Neural cell (in vitro differentiated cells): ENCODE data around the gene PRICKLE2. TPM values are rescaled to one million over a fixed set of nuclear protein-coding genes. Genes with fewer than 3 reads are reported as not detected.

ENCODE experiments used
- H2AFZ ChIP-seq: fragments of 200-600, 300-800 bp; sonication (generic), shearing (Covaris generic); 2 replicates; pipeline ENCODE4 v1.6.0; 2014; ENCODE audit warnings: low read depth, mild to moderate bottlenecking, antibody characterized with exemption, low read length, moderate library complexity
- H3F3A ChIP-seq: fragments of 200-600 bp; shearing (Covaris generic); 2 replicates; pipeline ENCODE4 v1.6.1; 2016; ENCODE audit warnings: mild to moderate bottlenecking, moderate library complexity, mixed read lengths, antibody characterized with exemption, low read length; ENCODE audit not compliant: insufficient read depth, poor library complexity, severe bottlenecking
- H3K27ac ChIP-seq: fragments of 200-600, 300-800 bp; sonication (generic), shearing (Covaris generic); 2 replicates; pipeline ENCODE4 v1.5.1; 2014; ENCODE audit warnings: mild to moderate bottlenecking, low read length, moderate library complexity
- H3K27me3 ChIP-seq: fragments of 300-800, 200-600 bp; sonication (generic), shearing (Covaris generic); 2 replicates; pipeline ENCODE4 v1.6.0; 2014; ENCODE audit warnings: mild to moderate bottlenecking, low read depth, low read length, moderate library complexity; ENCODE audit not compliant: insufficient read depth
- H3K36me3 ChIP-seq: fragments of 300-800, 200-600 bp; sonication (generic), shearing (Covaris generic); 2 replicates; pipeline ENCODE4 v1.5.1; 2014; ENCODE audit warnings: mild to moderate bottlenecking, antibody characterized with exemption, low read length, moderate library complexity; ENCODE audit not compliant: insufficient read depth
- H3K4me2 ChIP-seq: fragments of 300-800, 200-600 bp; sonication (generic), shearing (Covaris generic); 2 replicates; pipeline ENCODE4 v1.6.0; 2014; ENCODE audit warnings: mild to moderate bottlenecking, low read length
- H3K4me3 ChIP-seq: fragments of 300-800, 200-600 bp; sonication (generic), shearing (Covaris generic); 2 replicates; pipeline ENCODE4 v1.5.1; 2014; ENCODE audit warnings: mild to moderate bottlenecking, low read length, moderate library complexity
- H3K79me2 ChIP-seq: fragments of 200-600 bp; shearing (Covaris generic); replicated peaks from 2 replicates; pipeline ENCODE4 v1.6.0; 2014; ENCODE audit warnings: mild to moderate bottlenecking, low read length, moderate library complexity; ENCODE audit not compliant: insufficient read depth
- H3K9ac ChIP-seq: fragments of 300-800, 200-600 bp; sonication (generic), shearing (Covaris generic); 2 replicates; pipeline ENCODE4 v1.6.1; 2016; ENCODE audit warnings: mild to moderate bottlenecking, low read length, mixed read lengths
- H3K9me2 ChIP-seq: fragments of 200-600 bp; shearing (Covaris generic); 2 replicates; pipeline ENCODE4 v1.6.1; 2016; ENCODE audit warnings: mild to moderate bottlenecking, low read length, mixed read lengths; ENCODE audit not compliant: insufficient read depth
- H3K9me3 ChIP-seq: fragments of 200-600, 300-800 bp; sonication (generic), shearing (Covaris generic); 2 replicates; pipeline ENCODE4 v1.6.1; 2016; ENCODE audit warnings: mild to moderate bottlenecking, mixed run types, low read length, moderate library complexity, mixed read lengths
- H4K20me1 ChIP-seq: fragments of 200-600 bp; shearing (Covaris generic); 2 replicates; pipeline ENCODE4 v1.6.1; 2016; ENCODE audit warnings: mild to moderate bottlenecking, mixed run types; ENCODE audit not compliant: insufficient read depth
- EP300 ChIP-seq: fragments of 450-650 bp; conservative IDR thresholded peaks from 2 replicates; pipeline ENCODE4 v1.6.1; 2014; ENCODE audit warnings: antibody characterized with exemption, mild to moderate bottlenecking, moderate library complexity; ENCODE audit not compliant: poor library complexity, severe bottlenecking
- EZH2 ChIP-seq: fragments of 200-600, 300-800 bp; shearing (Covaris generic), sonication (generic); IDR thresholded peaks from 2 replicates; pipeline ENCODE4 v1.6.1; 2014; ENCODE audit warnings: antibody characterized with exemption, low read length, borderline replicate concordance, mild to moderate bottlenecking; ENCODE audit not compliant: insufficient read depth, poor library complexity, severe bottlenecking
- MXI1 ChIP-seq: fragments of 450-650 bp; conservative IDR thresholded peaks from 2 replicates; pipeline ENCODE4 v1.6.1; 2014; ENCODE audit warnings: antibody characterized with exemption, mild to moderate bottlenecking; ENCODE audit not compliant: poor library complexity, severe bottlenecking
- POLR2AphosphoS5 ChIP-seq: IDR thresholded peaks from 2 replicates; pipeline ENCODE4 v1.6.1; 2012
- RAD21 ChIP-seq: fragments of 450-650 bp; conservative IDR thresholded peaks from 2 replicates; pipeline ENCODE4 v1.6.1; 2014; ENCODE audit warnings: antibody characterized with exemption, mild to moderate bottlenecking, moderate library complexity
- SMC3 ChIP-seq: fragments of 450-650 bp; conservative IDR thresholded peaks from 2 replicates; pipeline ENCODE4 v1.6.1; 2014; ENCODE audit warnings: antibody characterized with exemption, mild to moderate bottlenecking, moderate library complexity; ENCODE audit not compliant: poor library complexity
- TAF1 ChIP-seq: IDR thresholded peaks from 2 replicates; pipeline ENCODE4 v1.6.1; 2012; ENCODE audit warnings: low read depth
- polyA plus RNA-seq: library from polyadenylated mRNA; depleted of rRNA; stranded (reverse); fragments of >200 nt; gene quantifications from 2 replicates; pipeline ENCODE4 v1.2.3, GENCODE V29; 2014
- TF ChIP-seq, protein P1 (sequence below): IDR thresholded peaks from 2 replicates; pipeline ENCODE4 v1.6.1; 2012; ENCODE audit warnings: borderline replicate concordance
- TF ChIP-seq, protein P2 (sequence below): fragments of 450-650 bp; IDR thresholded peaks from 2 replicates; pipeline ENCODE4 v1.5.1; 2014; ENCODE audit warnings: antibody characterized with exemption, mild to moderate bottlenecking, moderate library complexity; ENCODE audit not compliant: poor library complexity, severe bottlenecking

The PRICKLE2 gene
- polyA plus RNA-seq, 1 donor from 2014 or later: 8.7 TPM

DNA sequence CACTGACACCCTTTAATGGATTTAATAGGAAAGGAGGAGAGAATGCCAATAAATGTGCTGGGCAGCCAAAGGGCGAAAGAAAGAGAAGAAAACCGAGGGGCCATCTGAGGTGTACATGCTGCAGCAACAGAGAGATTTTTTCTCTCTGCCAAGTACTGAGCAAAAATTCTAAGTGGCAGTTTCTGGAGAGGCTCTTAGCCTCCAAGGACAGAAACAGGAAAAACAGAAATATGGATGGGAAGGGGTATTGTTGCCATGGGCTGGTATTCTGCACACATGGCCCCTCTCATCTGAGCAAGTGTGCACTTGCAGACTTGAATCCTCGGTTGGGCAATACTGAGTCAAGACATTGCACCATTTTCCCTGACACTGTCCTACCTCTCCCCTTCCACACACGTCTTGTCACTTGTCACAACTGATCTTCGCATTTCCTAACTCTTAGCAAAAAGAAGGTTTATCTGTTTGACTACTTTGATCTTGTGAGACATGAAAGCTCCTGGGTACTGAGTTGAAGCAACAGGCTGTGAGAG, 73.9 kb downstream of the PRICKLE2 start:
- no peaks in the 10 kb centered on the region for H3K79me2 ChIP-seq
- no peaks in the 10 kb centered on the region for H3K9me2 ChIP-seq
- TF ChIP-seq, protein P1, sequence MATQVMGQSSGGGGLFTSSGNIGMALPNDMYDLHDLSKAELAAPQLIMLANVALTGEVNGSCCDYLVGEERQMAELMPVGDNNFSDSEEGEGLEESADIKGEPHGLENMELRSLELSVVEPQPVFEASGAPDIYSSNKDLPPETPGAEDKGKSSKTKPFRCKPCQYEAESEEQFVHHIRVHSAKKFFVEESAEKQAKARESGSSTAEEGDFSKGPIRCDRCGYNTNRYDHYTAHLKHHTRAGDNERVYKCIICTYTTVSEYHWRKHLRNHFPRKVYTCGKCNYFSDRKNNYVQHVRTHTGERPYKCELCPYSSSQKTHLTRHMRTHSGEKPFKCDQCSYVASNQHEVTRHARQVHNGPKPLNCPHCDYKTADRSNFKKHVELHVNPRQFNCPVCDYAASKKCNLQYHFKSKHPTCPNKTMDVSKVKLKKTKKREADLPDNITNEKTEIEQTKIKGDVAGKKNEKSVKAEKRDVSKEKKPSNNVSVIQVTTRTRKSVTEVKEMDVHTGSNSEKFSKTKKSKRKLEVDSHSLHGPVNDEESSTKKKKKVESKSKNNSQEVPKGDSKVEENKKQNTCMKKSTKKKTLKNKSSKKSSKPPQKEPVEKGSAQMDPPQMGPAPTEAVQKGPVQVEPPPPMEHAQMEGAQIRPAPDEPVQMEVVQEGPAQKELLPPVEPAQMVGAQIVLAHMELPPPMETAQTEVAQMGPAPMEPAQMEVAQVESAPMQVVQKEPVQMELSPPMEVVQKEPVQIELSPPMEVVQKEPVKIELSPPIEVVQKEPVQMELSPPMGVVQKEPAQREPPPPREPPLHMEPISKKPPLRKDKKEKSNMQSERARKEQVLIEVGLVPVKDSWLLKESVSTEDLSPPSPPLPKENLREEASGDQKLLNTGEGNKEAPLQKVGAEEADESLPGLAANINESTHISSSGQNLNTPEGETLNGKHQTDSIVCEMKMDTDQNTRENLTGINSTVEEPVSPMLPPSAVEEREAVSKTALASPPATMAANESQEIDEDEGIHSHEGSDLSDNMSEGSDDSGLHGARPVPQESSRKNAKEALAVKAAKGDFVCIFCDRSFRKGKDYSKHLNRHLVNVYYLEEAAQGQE: no peak
- TF ChIP-seq, protein P2, sequence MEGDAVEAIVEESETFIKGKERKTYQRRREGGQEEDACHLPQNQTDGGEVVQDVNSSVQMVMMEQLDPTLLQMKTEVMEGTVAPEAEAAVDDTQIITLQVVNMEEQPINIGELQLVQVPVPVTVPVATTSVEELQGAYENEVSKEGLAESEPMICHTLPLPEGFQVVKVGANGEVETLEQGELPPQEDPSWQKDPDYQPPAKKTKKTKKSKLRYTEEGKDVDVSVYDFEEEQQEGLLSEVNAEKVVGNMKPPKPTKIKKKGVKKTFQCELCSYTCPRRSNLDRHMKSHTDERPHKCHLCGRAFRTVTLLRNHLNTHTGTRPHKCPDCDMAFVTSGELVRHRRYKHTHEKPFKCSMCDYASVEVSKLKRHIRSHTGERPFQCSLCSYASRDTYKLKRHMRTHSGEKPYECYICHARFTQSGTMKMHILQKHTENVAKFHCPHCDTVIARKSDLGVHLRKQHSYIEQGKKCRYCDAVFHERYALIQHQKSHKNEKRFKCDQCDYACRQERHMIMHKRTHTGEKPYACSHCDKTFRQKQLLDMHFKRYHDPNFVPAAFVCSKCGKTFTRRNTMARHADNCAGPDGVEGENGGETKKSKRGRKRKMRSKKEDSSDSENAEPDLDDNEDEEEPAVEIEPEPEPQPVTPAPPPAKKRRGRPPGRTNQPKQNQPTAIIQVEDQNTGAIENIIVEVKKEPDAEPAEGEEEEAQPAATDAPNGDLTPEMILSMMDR: no peak
- TF ChIP-seq POLR2AphosphoS5 (no peak), EP300 (no peak), MXI1 (no peak), TAF1 (no peak), EZH2 (no peak), SMC3 (no peak)
- no peaks in the 10 kb centered on the region for H3K9me3 ChIP-seq
- no peaks in the 10 kb centered on the region for H3K36me3 ChIP-seq
- H3K9ac ChIP-seq: peak overlapping the region; percentile 55
- no peaks in the 10 kb centered on the region for H4K20me1 ChIP-seq
- no peak overlapping the region for H2AFZ ChIP-seq
- peak overlapping the region; percentile 20 for H3K4me2 ChIP-seq
- H3K27me3 ChIP-seq: no peaks in the 10 kb centered on the region
- H3F3A ChIP-seq: peaks cover 4% of the 10 kb centered on the region
- H3K27ac ChIP-seq: peak overlapping the region; percentile 81
- peak overlapping the region; percentile 40 for H3K4me3 ChIP-seq

DNA sequence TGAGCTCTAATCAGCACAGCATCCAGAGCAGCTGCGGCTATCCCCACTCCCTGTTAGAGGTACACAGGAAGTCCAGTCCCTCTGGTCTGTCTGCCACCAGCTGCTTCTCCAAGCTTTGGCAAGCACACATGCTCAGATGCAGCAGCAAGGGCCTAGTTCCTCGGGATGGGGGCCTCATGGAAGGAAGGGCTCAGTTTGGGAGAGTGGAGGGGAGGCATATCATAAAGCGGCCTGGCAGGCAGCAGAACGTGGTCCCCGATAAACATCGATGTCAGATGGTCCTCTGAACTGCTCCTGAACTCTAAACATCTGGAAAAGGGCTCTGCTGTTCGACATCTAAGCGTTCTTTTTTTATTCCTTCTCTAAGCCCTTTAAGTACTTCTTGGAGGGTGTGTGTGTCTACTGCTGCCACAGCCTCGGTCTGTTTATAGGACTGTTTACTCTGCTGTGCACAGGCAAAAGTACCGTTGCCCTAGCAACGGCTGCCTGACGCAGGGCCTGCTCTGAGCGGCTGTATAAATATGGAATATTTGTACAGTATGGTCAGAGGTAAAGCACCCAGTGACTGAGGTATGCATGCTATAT, 74.6 kb downstream of the PRICKLE2 start:
- Histone ChIP-seq H3K79me2 (no peaks in the 10 kb centered on the region), H3K27ac (peak overlapping the region; percentile 81), H4K20me1 (no peaks in the 10 kb centered on the region), H3K4me2 (peak overlapping the region; percentile 37), H3K4me3 (peak overlapping the region; percentile 40), H3K27me3 (no peaks in the 10 kb centered on the region), H3K9ac (peak overlapping the region; percentile 55), H3K9me3 (no peaks in the 10 kb centered on the region), H3K36me3 (no peaks in the 10 kb centered on the region), H3F3A (peaks cover 4% of the 10 kb centered on the region), H3K9me2 (no peaks in the 10 kb centered on the region), H2AFZ (no peak overlapping the region)
- TF ChIP-seq, protein P2: no peak
- TF ChIP-seq RAD21 (peak; percentile 52), POLR2AphosphoS5 (peak; percentile 42), EP300 (peak; percentile 79), EZH2 (no peak), TAF1 (no peak), SMC3 (peak; percentile 60), MXI1 (peak; percentile 29)
- TF ChIP-seq, protein P1: no peak
